OCI-LY3 (cell line): ENCODE results near the gene CIAO3.

ENCODE experiments used
- EZH2phosphoT487 ChIP-seq: fragments of 200-600 bp; shearing (Covaris generic); IDR thresholded peaks from 2 replicates; pipeline ENCODE4 v1.6.1; 2018; ENCODE audit warnings: antibody characterized with exemption, mixed run types, low read depth
- TF ChIP-seq, protein P1 (sequence below): fragments of 200-600, 300-600 bp; sonication (generic); IDR thresholded peaks from 2 replicates; pipeline ENCODE4 v1.5.1; 2014; ENCODE audit warnings: antibody characterized with exemption, low read length, low read depth

DNA sequence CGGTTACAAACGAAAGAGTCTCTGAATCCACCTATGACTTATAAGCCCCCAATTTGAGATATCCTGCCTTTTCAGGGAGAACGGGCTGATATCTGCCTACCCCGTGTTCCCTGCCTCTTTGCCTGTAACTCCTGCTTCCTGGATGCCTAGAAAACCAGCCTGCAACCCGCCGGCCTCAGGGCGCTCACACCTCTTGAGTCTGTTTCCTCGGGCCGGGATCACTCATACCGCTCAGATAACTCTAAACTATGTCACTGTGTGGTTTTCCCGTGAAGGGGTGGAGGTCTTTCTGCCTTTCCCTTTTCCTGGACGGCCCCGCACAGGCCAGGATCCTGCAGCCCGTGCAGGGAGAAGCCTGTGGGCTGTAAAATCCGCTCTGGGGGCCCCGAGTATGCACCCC lies 37.0 kb upstream of the CIAO3 start:
- TF ChIP-seq, protein P1, sequence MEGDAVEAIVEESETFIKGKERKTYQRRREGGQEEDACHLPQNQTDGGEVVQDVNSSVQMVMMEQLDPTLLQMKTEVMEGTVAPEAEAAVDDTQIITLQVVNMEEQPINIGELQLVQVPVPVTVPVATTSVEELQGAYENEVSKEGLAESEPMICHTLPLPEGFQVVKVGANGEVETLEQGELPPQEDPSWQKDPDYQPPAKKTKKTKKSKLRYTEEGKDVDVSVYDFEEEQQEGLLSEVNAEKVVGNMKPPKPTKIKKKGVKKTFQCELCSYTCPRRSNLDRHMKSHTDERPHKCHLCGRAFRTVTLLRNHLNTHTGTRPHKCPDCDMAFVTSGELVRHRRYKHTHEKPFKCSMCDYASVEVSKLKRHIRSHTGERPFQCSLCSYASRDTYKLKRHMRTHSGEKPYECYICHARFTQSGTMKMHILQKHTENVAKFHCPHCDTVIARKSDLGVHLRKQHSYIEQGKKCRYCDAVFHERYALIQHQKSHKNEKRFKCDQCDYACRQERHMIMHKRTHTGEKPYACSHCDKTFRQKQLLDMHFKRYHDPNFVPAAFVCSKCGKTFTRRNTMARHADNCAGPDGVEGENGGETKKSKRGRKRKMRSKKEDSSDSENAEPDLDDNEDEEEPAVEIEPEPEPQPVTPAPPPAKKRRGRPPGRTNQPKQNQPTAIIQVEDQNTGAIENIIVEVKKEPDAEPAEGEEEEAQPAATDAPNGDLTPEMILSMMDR, result no peak
- no peak for TF ChIP-seq EZH2phosphoT487
